Hepatocyte (in vitro differentiated cells): ENCODE data around the gene GPNMB.

Experiments used
- CTCF ChIP-seq: fragments of 200-600 bp; sonication (generic); IDR thresholded peaks from 2 replicates; pipeline ENCODE4 v1.5.1; 2016; ENCODE audit warnings: antibody characterized with exemption, mild to moderate bottlenecking; ENCODE audit not compliant: poor library complexity
- EZH2 ChIP-seq: fragments of 200-600 bp; sonication (generic); IDR thresholded peaks from 2 replicates; pipeline ENCODE4 v1.6.1; 2016; ENCODE audit warnings: antibody characterized with exemption, mild to moderate bottlenecking, borderline replicate concordance
- EZH2phosphoT487 ChIP-seq: fragments of 200-600 bp; sonication (generic); IDR thresholded peaks from one replicate; pipeline ENCODE4 v1.6.1; 2018; ENCODE audit warnings: antibody characterized with exemption, mild to moderate bottlenecking, low read depth, moderate library complexity; ENCODE audit not compliant: unreplicated experiment, severe bottlenecking

- no peak for TF ChIP-seq CTCF
- no peak for TF ChIP-seq EZH2
- no peak for TF ChIP-seq EZH2phosphoT487
Measured at GRCh38 chr7:23260371-23260770, 13.8 kb downstream of the GPNMB start.
